Spleen (tissue), 11 donors: Measurements from ENCODE around the gene FAM135A. TPM values are rescaled to one million over a fixed set of nuclear protein-coding genes. Genes with fewer than 3 reads are reported as not detected.

Experiments
- DNase-seq: peaks from one replicate; pipeline ENCODE4 v3.0.0-alpha.2; 2020
- H3K27ac ChIP-seq, 8 donors: fragments of 200-600 bp; sonication (generic) in 7 of 8; 1 replicate in 4 of 8; 2 replicates in 4 of 8; pipeline versions ENCODE4 v1.5.0 to v1.8.0; 2016 to 2021; ENCODE audit warnings: inconsistent platforms in 4 of 8, mild to moderate bottlenecking in 4 of 8, moderate library complexity in 1 of 8
- H3K27me3 ChIP-seq, 7 donors: fragments of 200-600 bp; sonication (generic) in 6 of 7; replicated peaks in 1 of 7; 1 replicate in 4 of 7; 2 replicates in 3 of 7; pipeline versions ENCODE4 v1.5.0 to v1.8.0; 2016 to 2021; ENCODE audit warnings: inconsistent platforms in 3 of 7, mild to moderate bottlenecking in 1 of 7
- H3K36me3 ChIP-seq, 6 donors: fragments of 200-600 bp; sonication (generic) in 5 of 6; 1 replicate in 4 of 6; 2 replicates in 2 of 6; pipeline versions ENCODE4 v1.5.0 to v1.8.0; 2016 to 2021; ENCODE audit warnings: inconsistent platforms in 2 of 6
- H3K4me1 ChIP-seq, 6 donors: fragments of 200-600 bp; sonication (generic) in 5 of 6; 1 replicate in 3 of 6; 2 replicates in 3 of 6; pipeline versions ENCODE4 v1.5.0 to v1.8.0; 2016 to 2021; ENCODE audit warnings: inconsistent platforms in 3 of 6
- H3K4me3 ChIP-seq, 8 donors: fragments of 200-600 bp; sonication (generic) in 7 of 8; 1 replicate in 4 of 8; 2 replicates in 4 of 8; pipeline versions ENCODE4 v1.5.0 to v1.8.0; 2016 to 2021; ENCODE audit warnings: inconsistent platforms in 4 of 8, mild to moderate bottlenecking in 4 of 8, moderate library complexity in 2 of 8
- H3K9me3 ChIP-seq, 8 donors: fragments of 200-600 bp; sonication (generic) in 7 of 8; 1 replicate in 4 of 8; 2 replicates in 4 of 8; pipeline versions ENCODE4 v1.5.0 to v1.8.0; 2016 to 2021; ENCODE audit warnings: inconsistent platforms in 4 of 8
- POLR2A ChIP-seq, 3 donors: fragments of 450-650 bp; IDR thresholded peaks; one replicate each; pipeline ENCODE4 v1.5.1; 2017; ENCODE audit warnings: antibody characterized with exemption in 3 of 3, mild to moderate bottlenecking in 1 of 3
- POLR2AphosphoS5 ChIP-seq, 3 donors: sonication (generic); formaldehyde crosslinking; IDR thresholded peaks; one replicate each; pipeline ENCODE4 v1.5.1; 2017; ENCODE audit warnings: antibody characterized with exemption in 3 of 3
- WGBS, 5 donors: extraction: QIAGEN DNeasy Blood & Tissue Kit in 3 of 5; methylation state at CpG; one replicate each; pipeline versions ENCODE4 v1.1.5 to v1.1.7; 2013 to 2018; 5-methylcytosine and 5-hydroxymethylcytosine counted together
- intact Hi-C: fragments of 100-400 bp; cut with DNase I; formaldehyde crosslinking; loops from one replicate; pipeline ENCODE4 v1.15.0; 2023; ENCODE audit warnings: low total_unique reads
- polyA plus RNA-seq, 3 donors: library from polyadenylated mRNA; stranded (reverse); fragments of 200-250 nt; gene quantifications; one replicate each; pipeline ENCODE4 v1.2.1, GENCODE V29; 2013
- total RNA-seq, 7 donors: library from RNA; depleted of rRNA in 3 of 7; stranded (reverse); fragments of >200 nt in 3 of 7; fragmentation: NEBNext Ultra II Directional in 4 of 7; extraction: Animal tissue kit (Norgen Biotek cat#: 25700) in 4 of 7; gene quantifications; one replicate each; pipeline versions ENCODE4 v1.1.0 to v1.2.1, GENCODE V29; 2016 to 2021
- TF ChIP-seq, protein P1 (sequence below), 11 experiments: fragments of 200-600 bp in 7 of 11; fragments of 450-650 bp in 4 of 11; sonication (generic) in 4 of 11; IDR thresholded peaks in 8 of 11; conservative IDR thresholded peaks in 3 of 11; 1 replicate in 7 of 11; 2 replicates in 4 of 11; pipeline versions ENCODE4 v1.4.0 to v1.8.0; 2016 to 2021; ENCODE audit warnings: antibody characterized with exemption in 11 of 11, inconsistent platforms in 4 of 11, mild to moderate bottlenecking in 1 of 11
- donor health status: healthy with polysubstance abuse.
- donor health status: DM: no; HTN: no; CAD: no; lungs with moderate emphysema.
- donor health status: DM: no; HTN: no; CAD: no.
- donor health status: Bipolar disorder and iron deficiency.
- donor health status: healthy.
- donor health status: DM: no; HTN: no; CAD: no.
- donor health status: DM: yes; HTN: yes; CAD: no.

The FAM135A gene
- total and polyA plus RNA-seq, 10 donors, result 7.6 to 33.0 (median 17.8) TPM

DNA sequence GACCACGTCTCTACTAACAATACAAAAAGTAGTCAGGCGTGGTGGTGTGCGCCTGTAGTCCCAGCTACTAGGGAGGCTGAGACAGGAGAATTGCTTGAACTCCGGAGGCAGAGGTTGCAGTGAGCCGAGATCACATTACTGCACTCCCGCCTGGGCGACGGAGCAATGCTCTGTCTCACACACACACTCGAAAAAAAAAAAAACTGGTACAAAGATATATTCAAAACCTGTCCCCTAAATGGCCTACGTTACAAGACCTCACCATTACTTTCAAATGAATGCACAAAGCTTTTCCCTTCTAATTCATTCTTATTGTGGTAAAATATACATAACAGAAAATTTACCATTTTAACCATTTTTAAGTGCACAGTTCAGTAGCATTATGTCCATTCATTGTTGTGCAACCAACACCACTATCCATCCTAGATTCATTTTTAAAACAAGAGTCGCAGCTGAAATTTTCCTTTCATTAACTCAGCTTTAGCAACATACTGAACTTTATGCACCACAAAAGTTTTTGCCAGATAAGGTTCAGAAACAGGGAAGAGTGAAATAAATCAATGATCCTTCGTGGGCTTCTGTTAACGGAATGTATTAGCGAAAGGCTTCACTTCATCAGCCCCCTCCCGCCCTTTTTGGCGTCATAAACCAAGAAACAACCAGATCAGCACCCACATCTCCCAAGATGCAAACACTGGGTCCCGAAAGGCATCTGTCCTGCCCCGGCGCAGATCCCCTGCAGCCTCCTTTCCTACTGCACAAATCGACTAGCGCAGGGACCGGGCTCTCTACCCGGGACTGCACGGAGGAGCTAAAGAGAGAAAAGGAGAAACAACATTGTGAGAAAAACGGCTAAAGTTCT is 825 bp upstream of the FAM135A start:
- peaks cover 10 to 36% (median 19%) of the 10 kb centered on the region in 6 donors for H3K4me1 ChIP-seq
- DNase-seq, result no peak
- TF ChIP-seq, protein P1, sequence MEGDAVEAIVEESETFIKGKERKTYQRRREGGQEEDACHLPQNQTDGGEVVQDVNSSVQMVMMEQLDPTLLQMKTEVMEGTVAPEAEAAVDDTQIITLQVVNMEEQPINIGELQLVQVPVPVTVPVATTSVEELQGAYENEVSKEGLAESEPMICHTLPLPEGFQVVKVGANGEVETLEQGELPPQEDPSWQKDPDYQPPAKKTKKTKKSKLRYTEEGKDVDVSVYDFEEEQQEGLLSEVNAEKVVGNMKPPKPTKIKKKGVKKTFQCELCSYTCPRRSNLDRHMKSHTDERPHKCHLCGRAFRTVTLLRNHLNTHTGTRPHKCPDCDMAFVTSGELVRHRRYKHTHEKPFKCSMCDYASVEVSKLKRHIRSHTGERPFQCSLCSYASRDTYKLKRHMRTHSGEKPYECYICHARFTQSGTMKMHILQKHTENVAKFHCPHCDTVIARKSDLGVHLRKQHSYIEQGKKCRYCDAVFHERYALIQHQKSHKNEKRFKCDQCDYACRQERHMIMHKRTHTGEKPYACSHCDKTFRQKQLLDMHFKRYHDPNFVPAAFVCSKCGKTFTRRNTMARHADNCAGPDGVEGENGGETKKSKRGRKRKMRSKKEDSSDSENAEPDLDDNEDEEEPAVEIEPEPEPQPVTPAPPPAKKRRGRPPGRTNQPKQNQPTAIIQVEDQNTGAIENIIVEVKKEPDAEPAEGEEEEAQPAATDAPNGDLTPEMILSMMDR (IDR thresholded peaks at IDR 0.05 in 8 of 11, conservative IDR thresholded peaks at IDR 0.05 in 3 of 11), result no peak
- TF ChIP-seq POLR2A (IDR thresholded peaks at IDR 0.05) (no peak), POLR2AphosphoS5 (IDR thresholded peaks at IDR 0.05) (no peak)
- H3K36me3 ChIP-seq, result no peaks in the 10 kb centered on the region
- peak overlapping the region; percentile 83 to 95 (median 92) for H3K4me3 ChIP-seq
- 40 to 42% (median 41%) methylated on average over 25 of the region's 25 CpGs for WGBS, 5 donors
- no peaks in the 10 kb centered on the region for H3K9me3 ChIP-seq
- intact Hi-C loops, result no loop called here
- H3K27me3 ChIP-seq, result no peaks in the 10 kb centered on the region
- peak overlapping the region; percentile 8 to 91 (median 86) for H3K27ac ChIP-seq

DNA sequence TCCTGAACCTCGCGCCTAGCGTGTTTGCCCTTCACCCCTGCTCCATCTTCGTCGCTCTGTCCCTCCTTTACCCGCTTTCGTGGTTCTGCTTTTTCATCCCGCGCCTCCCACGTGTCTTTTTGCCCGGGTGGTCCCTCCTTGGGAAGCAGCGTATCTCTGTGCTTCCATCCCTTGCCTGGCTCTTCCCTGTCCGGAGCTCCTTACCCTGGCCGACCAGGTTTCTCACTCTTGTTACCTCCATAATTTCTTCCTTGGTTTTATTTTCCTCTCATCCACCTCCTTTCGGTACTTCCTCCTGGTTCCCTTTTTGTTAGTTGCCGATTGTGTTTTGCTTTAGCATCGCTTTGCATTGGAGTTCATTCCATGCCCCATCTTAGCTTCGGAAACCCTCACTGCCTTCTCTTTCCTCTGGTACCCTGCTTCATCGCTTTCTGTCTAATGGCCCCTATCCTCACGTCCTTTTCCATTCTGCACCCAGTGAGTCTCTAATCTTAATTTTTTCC is 735 bp downstream of the FAM135A start:
- H3K4me1 ChIP-seq, result peaks cover 10 to 36% (median 19%) of the 10 kb centered on the region in 6 donors
- H3K27ac ChIP-seq, result peak overlapping the region; percentile 22 to 91 (median 86)
- no peaks in the 10 kb centered on the region for H3K9me3 ChIP-seq
- no peak for DNase-seq
- 1% methylated on average over 20 of the region's 20 CpGs for WGBS, 5 donors
- no peaks in the 10 kb centered on the region for H3K27me3 ChIP-seq
- intact Hi-C loops, result no loop called here
- H3K36me3 ChIP-seq, result peaks cover 0 to 10% (median 0%) of the 10 kb centered on the region in 6 donors
- H3K4me3 ChIP-seq, result peak overlapping the region; percentile 83 to 95 (median 92)
- TF ChIP-seq POLR2AphosphoS5 (IDR thresholded peaks at IDR 0.05) (no peak), POLR2A (IDR thresholded peaks at IDR 0.05) (no peak)
- TF ChIP-seq, protein P1 (IDR thresholded peaks at IDR 0.05 in 8 of 11, conservative IDR thresholded peaks at IDR 0.05 in 3 of 11), result no peak

DNA sequence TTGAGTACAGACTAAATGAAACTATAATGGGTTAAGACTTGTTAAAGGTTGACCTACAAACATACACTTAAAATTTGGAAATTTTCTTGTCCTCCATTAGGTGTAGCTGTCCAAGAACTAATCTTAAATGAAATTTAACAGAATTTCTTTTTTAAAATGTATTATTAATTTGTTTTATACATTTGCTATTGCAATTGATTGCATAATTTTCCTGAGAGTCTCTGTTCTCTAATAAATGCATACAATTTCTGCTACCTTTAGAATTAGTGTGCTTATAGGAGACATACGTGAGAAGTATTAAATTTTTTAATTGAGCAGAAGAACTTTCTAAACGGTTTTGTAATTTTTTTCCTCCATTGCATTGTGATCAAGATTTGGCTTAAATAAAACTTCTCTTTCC is 1.5 kb downstream of the FAM135A start:
- TF ChIP-seq, protein P1 (IDR thresholded peaks at IDR 0.05 in 8 of 11, conservative IDR thresholded peaks at IDR 0.05 in 3 of 11), result no peak
- TF ChIP-seq POLR2A (IDR thresholded peaks at IDR 0.05), result no peak
- TF ChIP-seq POLR2AphosphoS5 (IDR thresholded peaks at IDR 0.05), result no peak
- Histone ChIP-seq H3K4me1 (peaks cover 10 to 36% (median 19%) of the 10 kb centered on the region in 6 donors), H3K27me3 (no peaks in the 10 kb centered on the region), H3K9me3 (no peaks in the 10 kb centered on the region), H3K27ac (no peak overlapping the region), H3K36me3 (peaks cover 0 to 14% (median 0%) of the 10 kb centered on the region in 6 donors), H3K4me3 (peak overlapping the region in 5 of 8 donors; percentile 84 to 95 (median 92))
- intact Hi-C loops, result no loop called here
- no peak for DNase-seq
- 62 to 78% (median 64%) methylated on average over 2 of the region's 2 CpGs for WGBS, 5 donors

DNA sequence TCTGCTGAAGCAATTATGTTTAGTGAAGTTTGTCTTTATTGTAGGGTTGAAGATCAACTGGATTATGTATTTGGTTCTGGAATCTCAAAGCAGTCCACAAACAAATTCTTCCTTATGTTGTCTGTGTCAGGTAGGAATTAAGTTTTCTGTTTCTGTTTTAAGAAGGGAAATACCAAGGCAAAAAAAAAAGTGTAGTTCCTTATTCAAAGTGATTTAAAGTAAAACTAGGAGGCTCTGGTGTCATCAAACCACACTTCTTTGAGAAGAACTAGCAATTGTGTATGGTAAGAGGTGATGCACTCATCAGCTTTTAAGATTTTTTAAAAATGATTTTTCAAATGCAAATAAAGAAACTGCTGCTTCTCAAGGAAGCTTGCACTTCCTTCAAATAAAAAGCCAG is 1.9 kb downstream of the FAM135A start:
- H3K27ac ChIP-seq, result no peak overlapping the region
- no peak for TF ChIP-seq POLR2A (IDR thresholded peaks at IDR 0.05)
- TF ChIP-seq POLR2AphosphoS5 (IDR thresholded peaks at IDR 0.05), result no peak
- TF ChIP-seq, protein P1 (IDR thresholded peaks at IDR 0.05 in 8 of 11, conservative IDR thresholded peaks at IDR 0.05 in 3 of 11), result no peak
- H3K9me3 ChIP-seq, result no peaks in the 10 kb centered on the region
- no peaks in the 10 kb centered on the region for H3K27me3 ChIP-seq
- DNase-seq, result no peak
- no peak overlapping the region for H3K4me3 ChIP-seq
- intact Hi-C loops, result no loop called here
- peaks cover 0 to 19% (median 0%) of the 10 kb centered on the region in 6 donors for H3K36me3 ChIP-seq
- H3K4me1 ChIP-seq, result peaks cover 10 to 36% (median 19%) of the 10 kb centered on the region in 6 donors
